H1 (cell line): ENCODE data around the gene S100A6. TPM values are rescaled to one million over a fixed set of nuclear protein-coding genes. Genes with fewer than 3 reads are reported as not detected.

Experiments
- CTCF ChIA-PET: fragments of 300-600 bp; sonication (Branson Sonifier 250); formaldehyde crosslinking; loops from one replicate; lab custom pipeline; 2021; ENCODE audit not compliant: partially characterized antibody; lab: Charles Lee
- POLR2A ChIA-PET: fragments of 300-600 bp; sonication (Branson Sonifier 250); formaldehyde crosslinking; loops from one replicate; lab custom pipeline; 2021; ENCODE audit warnings: inconsistent platforms; ENCODE audit not compliant: partially characterized antibody; lab: Charles Lee
- DNase-seq, 2 experiments: peaks; one replicate each; pipeline versions ENCODE4 v3.0.0 to v3.0.0-alpha.2; 2010 to 2022; ENCODE audit warnings: low spot score in 2 of 2, low read depth in 1 of 2, mixed read lengths in 1 of 2
- FAIRE-seq: peaks from 2 replicates; lab custom pipeline; 2011; peaks lifted over from hg19 to GRCh38; lab: Jason Lieb, UNC
- H2AFZ ChIP-seq: 2 replicates; pipeline ENCODE4 v1.8.1; 2012; ENCODE audit warnings: low read length, inconsistent platforms
- H2AK5ac ChIP-seq: 2 replicates; pipeline ENCODE4 v1.6.1; 2013; ENCODE audit warnings: low read depth, low read length
- H2BK120ac ChIP-seq: replicated peaks from 2 replicates; pipeline ENCODE3; 2013; ENCODE audit warnings: low read depth, low read length, inconsistent platforms
- H2BK12ac ChIP-seq: 2 replicates; pipeline ENCODE4 v1.6.1; 2013; ENCODE audit warnings: low read depth, low read length
- H2BK15ac ChIP-seq: 2 replicates; pipeline ENCODE4 v1.6.1; 2013; ENCODE audit warnings: low read length
- H2BK20ac ChIP-seq: 2 replicates; pipeline ENCODE4 v1.6.1; 2013; ENCODE audit warnings: low read length
- H2BK5ac ChIP-seq: 2 replicates; pipeline ENCODE4 v1.6.1; 2013; ENCODE audit warnings: low read depth, low read length
- H3K14ac ChIP-seq: 2 replicates; pipeline ENCODE4 v1.6.1; 2013; ENCODE audit warnings: inconsistent platforms; ENCODE audit not compliant: insufficient read length
- H3K18ac ChIP-seq: 2 replicates; pipeline ENCODE4 v1.6.1; 2013; ENCODE audit warnings: low read length; ENCODE audit errors: extremely low read depth
- H3K23ac ChIP-seq: 2 replicates; pipeline ENCODE4 v1.6.1; 2013; ENCODE audit warnings: inconsistent platforms; ENCODE audit not compliant: insufficient read length
- H3K23me2 ChIP-seq: 2 replicates; pipeline ENCODE4 v1.6.1; 2013; ENCODE audit warnings: low read depth, low read length
- H3K27ac ChIP-seq: 2 replicates; pipeline ENCODE4 v1.6.1; 2011; ENCODE audit warnings: low read depth, low read length, inconsistent platforms
- H3K27me3 ChIP-seq, 4 experiments: replicated peaks in 1 of 4; 1 replicate in 1 of 4; 2 replicates in 3 of 4; pipeline versions ENCODE4 v1.6.1 to v1.8.1; 2011 to 2013; ENCODE audit warnings: low read length in 3 of 4, mild to moderate bottlenecking in 3 of 4, inconsistent platforms in 2 of 4, mixed read lengths in 2 of 4, moderate library complexity in 1 of 4; ENCODE audit not compliant: control insufficient read depth in 3 of 4, insufficient read depth in 3 of 4; ENCODE audit errors: extremely low read depth in 1 of 4
- H3K36me3 ChIP-seq, 4 experiments: 2 replicates each; pipeline versions ENCODE4 v1.6.1 to v1.8.1; 2011 to 2013; ENCODE audit warnings: mild to moderate bottlenecking in 4 of 4, low read length in 3 of 4, moderate library complexity in 2 of 4, control low read depth in 1 of 4, inconsistent platforms in 1 of 4; ENCODE audit not compliant: insufficient read depth in 4 of 4, control insufficient read depth in 2 of 4
- H3K4ac ChIP-seq: replicated peaks from 2 replicates; pipeline ENCODE3; 2013; ENCODE audit warnings: low read length, low read depth, mixed read lengths, inconsistent platforms; ENCODE audit not compliant: insufficient read length
- H3K4me1 ChIP-seq, 4 experiments: replicated peaks in 1 of 4; 1 replicate in 1 of 4; 2 replicates in 3 of 4; pipeline versions ENCODE4 v1.6.1 to v1.8.1; 2011 to 2013; ENCODE audit warnings: low read length in 3 of 4, inconsistent platforms in 2 of 4, mixed read lengths in 1 of 4; ENCODE audit not compliant: insufficient read depth in 4 of 4, control insufficient read depth in 3 of 4
- H3K4me2 ChIP-seq, 2 experiments: 2 replicates each; pipeline versions ENCODE4 v1.6.1 to v1.8.1; 2011 to 2013; ENCODE audit warnings: low read depth in 2 of 2, low read length in 2 of 2, control low read depth in 1 of 2, inconsistent platforms in 1 of 2, mild to moderate bottlenecking in 1 of 2; ENCODE audit not compliant: insufficient read depth in 1 of 2
- H3K4me3 ChIP-seq, 4 experiments: fragments of 200-600, 300-600 bp in 1 of 4; sonication (generic), shearing (Covaris generic), sonication (Bioruptor Twin) in 1 of 4; 2 replicates each; pipeline versions ENCODE4 v1.5.1 to v1.8.1; 2011 to 2016; ENCODE audit warnings: low read length in 4 of 4, low read depth in 3 of 4, control low read depth in 2 of 4, inconsistent platforms in 2 of 4, mild to moderate bottlenecking in 2 of 4, mixed read lengths in 1 of 4, moderate library complexity in 1 of 4; ENCODE audit not compliant: insufficient read depth in 2 of 4; ENCODE audit errors: extremely low read depth in 1 of 4
- H3K56ac ChIP-seq: replicated peaks from 2 replicates; pipeline ENCODE3; 2013; ENCODE audit warnings: low read depth, mild to moderate bottlenecking, mixed read lengths, low read length, inconsistent platforms; ENCODE audit not compliant: insufficient read length
- H3K79me1 ChIP-seq: 2 replicates; pipeline ENCODE4 v1.6.1; 2013; ENCODE audit warnings: low read depth, low read length, control low read depth
- H3K79me2 ChIP-seq, 2 experiments: 2 replicates each; pipeline versions ENCODE4 v1.6.1 to v1.8.1; 2012 to 2013; ENCODE audit warnings: low read length in 2 of 2, mild to moderate bottlenecking in 2 of 2, inconsistent platforms in 1 of 2; ENCODE audit not compliant: insufficient read depth in 2 of 2, control insufficient read depth in 1 of 2
- H3K9ac ChIP-seq, 4 experiments: replicated peaks in 1 of 4; 1 replicate in 1 of 4; 2 replicates in 3 of 4; pipeline versions ENCODE4 v1.6.1 to v1.8.1; 2011 to 2013; ENCODE audit warnings: low read depth in 3 of 4, low read length in 3 of 4, control low read depth in 2 of 4, mild to moderate bottlenecking in 2 of 4, moderate library complexity in 2 of 4, inconsistent platforms in 1 of 4; ENCODE audit errors: extremely low read depth in 1 of 4
- H3K9me3 ChIP-seq, 2 experiments: 2 replicates each; pipeline versions ENCODE4 v1.6.1 to v1.8.1; 2012 to 2013; ENCODE audit warnings: mild to moderate bottlenecking in 2 of 2, moderate library complexity in 2 of 2, control low read depth in 1 of 2, inconsistent platforms in 1 of 2, low read depth in 1 of 2, low read length in 1 of 2, mixed read lengths in 1 of 2; ENCODE audit not compliant: insufficient read depth in 2 of 2
- H4K20me1 ChIP-seq, 2 experiments: replicated peaks in 1 of 2; 2 replicates each; pipeline versions ENCODE3 to v1.8.1; 2011 to 2013; ENCODE audit warnings: inconsistent platforms in 2 of 2, low read length in 2 of 2, mild to moderate bottlenecking in 1 of 2; ENCODE audit not compliant: insufficient read depth in 2 of 2, control insufficient read depth in 1 of 2
- H4K5ac ChIP-seq: 2 replicates; pipeline ENCODE4 v1.6.1; 2013; ENCODE audit warnings: low read length, low read depth, mixed read lengths, inconsistent platforms; ENCODE audit not compliant: insufficient read length
- H4K8ac ChIP-seq: 2 replicates; pipeline ENCODE4 v1.8.0; 2013; ENCODE audit warnings: mild to moderate bottlenecking, moderate library complexity, low read length, inconsistent platforms; ENCODE audit not compliant: insufficient read depth; ENCODE audit errors: extremely low read depth
- H4K91ac ChIP-seq: replicated peaks from 2 replicates; pipeline ENCODE3; 2013; ENCODE audit warnings: low read length, mixed read lengths, inconsistent platforms; ENCODE audit not compliant: insufficient read length
- BRCA1 ChIP-seq: IDR thresholded peaks from 2 replicates; pipeline ENCODE4 v1.6.1; 2012; ENCODE audit warnings: low read depth, low read length, improper control_type of control experiment
- EP300 ChIP-seq, 2 experiments: IDR thresholded peaks; 1 replicate in 1 of 2; 2 replicates in 1 of 2; pipeline ENCODE4 v1.6.1; 2011 to 2012; ENCODE audit warnings: low read depth in 2 of 2, low read length in 2 of 2, mild to moderate bottlenecking in 2 of 2, borderline replicate concordance in 1 of 2, inconsistent platforms in 1 of 2, moderate library complexity in 1 of 2
- WGBS, 2 experiments: shearing (Covaris generic) in 1 of 2; methylation state at CpG; one replicate each; pipeline versions ENCODE4 v1.1.6 to v1.1.7; 2013 to 2015; ENCODE audit warnings: low lambda C conversion rate in 2 of 2, mixed read lengths in 2 of 2, inconsistent platforms in 1 of 2, low coverage in 1 of 2, missing lambda C conversion rate in 1 of 2; ENCODE audit not compliant: insufficient replicate concordance in 2 of 2, insufficient coverage in 1 of 2, insufficient read length in 1 of 2; ENCODE audit errors: extremely low coverage in 1 of 2, missing lambda C conversion rate in 1 of 2; 5-methylcytosine and 5-hydroxymethylcytosine counted together
- polyA plus RNA-seq, 7 experiments: library from polyadenylated mRNA; depleted of rRNA in 3 of 7; stranded (reverse) in 5 of 7; unstranded in 2 of 7; fragments of >200 nt in 5 of 7; fragments of 200-250 nt in 2 of 7; gene quantifications; 1 replicate in 5 of 7; 2 replicates in 1 of 7; 4 replicates in 1 of 7; pipeline versions ENCODE4 v1.2.1 to v1.2.3, GENCODE V29; 2011 to 2013; ENCODE audit warnings: missing spikeins in 2 of 7, mixed read lengths in 2 of 7
- total RNA-seq: library from RNA; stranded (reverse); fragmentation: NEBNext Ultra II Directional; extraction: Animal tissue kit (Norgen Biotek cat#: 25700); gene quantifications from 2 replicates; pipeline ENCODE4 v1.2.1, GENCODE V29; 2021

S100A6 gene
- total and polyA plus RNA-seq, 2 of the 8 experiments (the other 6 are each of a cell fraction or from before 2014, with no cell fraction given), result 11.1 to 63.0 TPM

DNA sequence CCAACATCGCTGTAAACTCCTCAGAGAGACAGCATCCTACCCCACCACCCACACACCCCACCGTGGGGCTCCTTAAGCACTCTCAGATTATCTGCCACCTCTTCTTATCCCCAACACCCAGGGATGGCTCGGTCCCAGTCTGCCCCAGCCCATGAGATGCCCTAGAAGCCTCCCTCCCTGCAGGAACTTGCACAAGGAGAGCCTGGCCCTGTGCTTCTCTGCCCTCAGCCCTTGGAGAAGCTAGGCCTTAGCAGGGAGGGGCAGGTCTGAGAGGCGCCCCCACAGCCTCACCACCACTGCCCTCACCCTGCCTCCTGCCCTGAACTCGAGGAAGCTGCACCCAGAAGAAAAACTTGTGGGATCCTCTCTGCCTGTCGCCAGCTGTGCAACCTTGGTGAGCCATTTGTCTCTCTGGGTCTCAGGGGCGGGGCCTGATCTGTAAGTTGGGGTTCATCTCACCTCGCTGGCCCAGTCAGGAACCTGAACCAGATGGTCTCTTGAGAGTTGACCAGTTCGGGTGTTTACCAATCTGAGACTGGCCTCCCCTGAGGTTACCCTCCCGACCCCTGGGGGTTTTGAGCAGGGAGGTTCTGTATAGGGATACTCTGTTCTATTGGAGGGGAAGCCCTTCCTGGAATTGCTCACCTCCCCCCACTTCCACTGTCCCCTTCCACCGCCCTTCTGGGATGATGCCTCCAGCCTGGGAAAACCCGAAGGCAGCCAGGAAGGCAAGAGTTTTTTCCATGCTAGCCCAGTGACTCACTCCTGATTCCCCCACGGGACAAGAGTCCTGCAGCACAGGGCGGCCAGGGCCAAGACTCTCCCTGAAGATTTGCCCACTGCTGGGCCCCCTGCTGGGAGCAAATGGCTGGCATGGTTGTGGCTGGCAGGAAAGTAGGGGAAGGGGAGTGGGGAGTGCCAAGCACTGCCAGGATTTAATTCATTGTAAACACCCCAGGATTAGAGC is 13.2 kb upstream of the S100A6 start, which contains the start of gene S100A3:
Gene S100A3, minus strand, starts transcription at position 537 of the 967 bp plus-strand sequence. CDS start 773 bp downstream, outside the sequence.
- no peak within 1 kb of the TSS for H3K4me2 ChIP-seq
- no peaks in the 10 kb centered on the region for H3K79me2 ChIP-seq
- no peak within 1 kb of the TSS; the same call in 1 of the 2 replicates for H2AK5ac ChIP-seq
- H3K4me3 ChIP-seq, result no peak within 1 kb of the TSS
- no peak within 1 kb of the TSS for H3K23ac ChIP-seq
- no peaks in the 10 kb centered on the region for H3K79me1 ChIP-seq
- DNase-seq (no peak), FAIRE-seq (no peak)
- no peak within 1 kb of the TSS; the same call in 1 of the 2 replicates for H2BK20ac ChIP-seq
- no peak within 1 kb of the TSS for H3K14ac ChIP-seq
- peak within 1 kb of the TSS; percentile 72; the same call in 1 of the 2 replicates for H2BK15ac ChIP-seq
- H4K20me1 ChIP-seq, result no peaks in the 10 kb centered on the region
- H3K18ac ChIP-seq, result peak within 1 kb of the TSS; percentile 78
- ChIA-PET POLR2A (interaction anchor here (0.9 to 1.5 kb wide), 5 partner anchors 16 to 85 kb away, joined by 3 to 5 read pairs (median 4); partner anchors contain the start of genes CHTOP and S100A16), CTCF (interaction anchor here (0.8 to 12.9 kb wide), 8 partner anchors 8 to 79 kb away, joined by 3 to 165 read pairs (median 10); partner anchors contain the start of genes S100A1, S100A13, S100A5 and S100A6)
- H2BK12ac ChIP-seq, result peak within 1 kb of the TSS; percentile 60; the same call in 1 of the 2 replicates
- no peak within 1 kb of the TSS for H3K27ac ChIP-seq
- peaks cover 4 to 35% (median 21%) of the 10 kb centered on the region in 4 experiments for H3K4me1 ChIP-seq
- 84% methylated on average over 14 of the region's 14 CpGs; no CpG with 5 or more reads in 1 of the 2 experiments for WGBS, 2 experiments
- no peaks in the 10 kb centered on the region; a peak in 2 of 7 replicates for H3K27me3 ChIP-seq
- no peak within 1 kb of the TSS for H4K91ac ChIP-seq
- H3K56ac ChIP-seq, result no peak within 1 kb of the TSS
- no peak within 1 kb of the TSS for H2BK120ac ChIP-seq
- 0 out of 2 replicates have a peak within 1 kb of the TSS, but pooled peaks have one; percentile 56 for H2BK5ac ChIP-seq
- no peak within 1 kb of the TSS for H4K5ac ChIP-seq
- no peak within 1 kb of the TSS for H3K9ac ChIP-seq
- no peak within 1 kb of the TSS for H2AFZ ChIP-seq
- H3K4ac ChIP-seq, result no peak within 1 kb of the TSS
- no peaks in the 10 kb centered on the region for H3K36me3 ChIP-seq
- H3K9me3 ChIP-seq, result no peaks in the 10 kb centered on the region
- H3K23me2 ChIP-seq, result peaks cover 6% of the 10 kb centered on the region
- no peak within 1 kb of the TSS for H4K8ac ChIP-seq
- peak in 1 of 2 experiments; percentile 70; a peak in 1 of 3 replicates for TF ChIP-seq EP300 (IDR thresholded peaks at IDR 0.05; ENCODE audit: borderline replicate concordance in 1 of 2, low read depth in 2 of 2, low read length in 2 of 2)
- TF ChIP-seq BRCA1, result no peak
